HepG2 (cell line): ENCODE measurements around the gene MILR1. TPM values are rescaled to one million over a fixed set of nuclear protein-coding genes. Genes with fewer than 3 reads are reported as not detected.

Experiments
- ATAC-seq: fragments of 200-7000 bp; cut with Tn5 transposase; 3 replicates; pipeline ENCODE4 v1.9.1; 2020; ENCODE audit warnings: mild to moderate bottlenecking, moderate library complexity
- BruUV-seq: library from RNA; stranded (reverse); fragments of 400-500 nt; replicated peaks from 2 replicates; lab custom pipeline; 2021; lab: Mats Ljungman, UMichigan
- CTCF ChIA-PET: fragments of 300-600 bp; formaldehyde crosslinking; extraction: SDS; loops from one replicate; lab custom pipeline; 2021; ENCODE audit warnings: low total read pairs, inconsistent platforms, low intra/inter-chr PET ratio; lab: Yijun Ruan, JAX
- POLR2A ChIA-PET: fragments of 350-600 bp; sonication (Branson Sonifier 250); formaldehyde crosslinking; loops from one replicate; lab custom pipeline; 2020; ENCODE audit warnings: antibody characterized with exemption, inconsistent platforms; lab: Yijun Ruan, JAX
- DNase-seq: peaks from one replicate; pipeline ENCODE4 v3.0.0-alpha.2; 2015; ENCODE audit warnings: low spot score
- FAIRE-seq: peaks from 3 replicates; lab custom pipeline; 2011; peaks lifted over from hg19 to GRCh38; lab: Jason Lieb, UNC
- H2AFZ ChIP-seq: one replicate; pipeline ENCODE4 v1.6.1; 2011; ENCODE audit warnings: low read length, inconsistent platforms
- H3K27ac ChIP-seq: fragments of 300-600 bp; 3 replicates; pipeline ENCODE4 v1.8.0; 2011; ENCODE audit warnings: mixed run types, mild to moderate bottlenecking, mixed read lengths, low read length, inconsistent platforms; ENCODE audit not compliant: insufficient read depth; ENCODE audit errors: extremely low read length
- H3K27me3 ChIP-seq, 2 experiments: fragments of 200-600 bp in 1 of 2; 2 replicates in 1 of 2; 3 replicates in 1 of 2; pipeline versions ENCODE4 v1.6.0 to v1.8.0; 2011; ENCODE audit warnings: low read length in 2 of 2, mild to moderate bottlenecking in 2 of 2, moderate library complexity in 2 of 2, inconsistent platforms in 1 of 2; ENCODE audit not compliant: insufficient read depth in 2 of 2, control insufficient read depth in 1 of 2
- H3K36me3 ChIP-seq, 2 experiments: fragments of 200-600 bp in 1 of 2; replicated peaks in 1 of 2; 2 replicates in 1 of 2; 3 replicates in 1 of 2; pipeline versions ENCODE4 v1.5.1 to v1.8.0; 2011; ENCODE audit warnings: low read length in 2 of 2, inconsistent platforms in 1 of 2; ENCODE audit not compliant: insufficient read depth in 2 of 2, control insufficient read depth in 1 of 2
- H3K4me1 ChIP-seq: 2 replicates; pipeline ENCODE4 v1.5.1; 2012; ENCODE audit warnings: low read length, inconsistent platforms; ENCODE audit not compliant: insufficient read depth
- H3K4me2 ChIP-seq: 2 replicates; pipeline ENCODE4 v1.6.0; 2011; ENCODE audit warnings: low read depth, low read length, inconsistent platforms
- H3K4me3 ChIP-seq, 3 experiments: fragments of 200-600 bp in 1 of 3; sonication (generic), shearing (Covaris generic) in 1 of 3; replicated peaks in 1 of 3; 2 replicates each; pipeline ENCODE4 v1.5.1; 2011 to 2016; ENCODE audit warnings: low read length in 3 of 3, inconsistent platforms in 2 of 3, low read depth in 2 of 3, mild to moderate bottlenecking in 2 of 3, control low read depth in 1 of 3, mixed read lengths in 1 of 3; ENCODE audit not compliant: insufficient read depth in 1 of 3
- H3K79me2 ChIP-seq: one replicate; pipeline ENCODE4 v1.6.1; 2011; ENCODE audit warnings: low read length, inconsistent platforms; ENCODE audit not compliant: insufficient read depth
- H3K9ac ChIP-seq: 2 replicates; pipeline ENCODE4 v1.6.0; 2011; ENCODE audit warnings: mild to moderate bottlenecking, low read depth, low read length, inconsistent platforms; ENCODE audit not compliant: insufficient read depth
- H3K9me3 ChIP-seq: 2 replicates; pipeline ENCODE4 v1.5.1; 2012; ENCODE audit warnings: mild to moderate bottlenecking, low read length
- H4K20me1 ChIP-seq: 2 replicates; pipeline ENCODE4 v1.6.0; 2011; ENCODE audit warnings: inconsistent platforms, mild to moderate bottlenecking, low read length, moderate library complexity; ENCODE audit not compliant: insufficient read depth
- AKAP8 ChIP-seq: sonication (generic); formaldehyde crosslinking; IDR thresholded peaks from 2 replicates; pipeline ENCODE4 v1.5.1; 2020; ENCODE audit warnings: mild to moderate bottlenecking, missing genetic modification reagents
- ERF ChIP-seq: IDR thresholded peaks from 2 replicates; pipeline ENCODE4 v1.6.1; 2018; ENCODE audit warnings: missing biosample characterization, missing genetic modification reagents
- GZF1 ChIP-seq: sonication (generic); formaldehyde crosslinking; IDR thresholded peaks from 2 replicates; pipeline ENCODE4 v1.5.1; 2020; ENCODE audit warnings: mild to moderate bottlenecking, missing genetic modification reagents
- SATB2 ChIP-seq: sonication (generic); formaldehyde crosslinking; IDR thresholded peaks from 2 replicates; pipeline ENCODE4 v1.5.0; 2020; ENCODE audit warnings: missing genetic modification reagents
- SETDB1 ChIP-seq: sonication (generic); formaldehyde crosslinking; IDR thresholded peaks from 2 replicates; pipeline ENCODE4 v1.5.1; 2020; ENCODE audit warnings: missing genetic modification reagents, mild to moderate bottlenecking, borderline replicate concordance
- SMC3 ChIP-seq: IDR thresholded peaks from 2 replicates; pipeline ENCODE4 v1.6.1; 2011; ENCODE audit warnings: low read length, improper control_type of control experiment
- TCF7L2 ChIP-seq: IDR thresholded peaks from 2 replicates; pipeline ENCODE4 v1.6.1; 2011; ENCODE audit warnings: mild to moderate bottlenecking, low read depth, low read length, moderate library complexity
- ZNF207 ChIP-seq: fragments of 450-650 bp; IDR thresholded peaks from 2 replicates; pipeline ENCODE4 v1.6.1; 2016; ENCODE audit warnings: antibody characterized with exemption, borderline replicate concordance
- ZNF331 ChIP-seq: sonication (generic); formaldehyde crosslinking; IDR thresholded peaks from 2 replicates; pipeline ENCODE4 v1.4.0; 2020; ENCODE audit warnings: missing genetic modification reagents
- ZNF562 ChIP-seq: sonication (generic); formaldehyde crosslinking; IDR thresholded peaks from 2 replicates; pipeline ENCODE4 v1.8.0; 2022; ENCODE audit warnings: missing genetic modification reagents, borderline replicate concordance
- ZNF841 ChIP-seq: sonication (generic); formaldehyde crosslinking; IDR thresholded peaks from 2 replicates; pipeline ENCODE4 v1.8.1; 2023; ENCODE audit warnings: missing genetic modification reagents, borderline replicate concordance
- WGBS: methylation state at CpG from one replicate; pipeline ENCODE4 v1.1.6; 2017; ENCODE audit warnings: low lambda C conversion rate; 5-methylcytosine and 5-hydroxymethylcytosine counted together
- in situ Hi-C: cut with HindIII; loops from 2 replicates; pipeline ENCODE4 v1.10.0; 2017; ENCODE audit warnings: low pct_unique_long_range_greater_than_20kb; ENCODE audit not compliant: extremely low pct_ligation_motif_present
- intact Hi-C: fragments of 100-400 bp; cut with micrococcal nuclease; formaldehyde crosslinking; loops from one replicate; pipeline ENCODE4 v1.10.0; 2022; ENCODE audit not compliant: unreplicated experiment
- polyA plus RNA-seq, 8 experiments: library from polyadenylated mRNA; depleted of rRNA in 3 of 8; stranded (reverse) in 7 of 8; unstranded in 1 of 8; fragments of >200 nt; fragmentation: Illumina TruSeq in 4 of 8; extraction: Trizol in 4 of 8; gene quantifications; 2 replicates each; pipeline versions ENCODE4 v1.2.1 to v1.2.3, GENCODE V29; 2011 to 2016; ENCODE audit warnings: low read depth in 4 of 8, missing spikeins in 1 of 8, mixed read lengths in 1 of 8; ENCODE audit not compliant: insufficient read depth in 1 of 8
- total RNA-seq, 5 experiments: library from RNA; depleted of rRNA; stranded (reverse); fragments of >200 nt; fragmentation: Illumina TruSeq; extraction: Trizol; gene quantifications; 2 replicates each; pipeline ENCODE4 v1.2.3, GENCODE V29; 2016; ENCODE audit warnings: low read depth in 1 of 5
- TF ChIP-seq, protein P1 (sequence below): sonication (generic); formaldehyde crosslinking; IDR thresholded peaks from 2 replicates; pipeline ENCODE4 v1.4.0; 2020; ENCODE audit warnings: missing genetic modification reagents

MILR1 gene
- total and polyA plus RNA-seq, 2 of the 13 experiments (the other 11 are each of a cell fraction or from before 2014, with no cell fraction given), result 0.27 to 1.7 TPM

DNA sequence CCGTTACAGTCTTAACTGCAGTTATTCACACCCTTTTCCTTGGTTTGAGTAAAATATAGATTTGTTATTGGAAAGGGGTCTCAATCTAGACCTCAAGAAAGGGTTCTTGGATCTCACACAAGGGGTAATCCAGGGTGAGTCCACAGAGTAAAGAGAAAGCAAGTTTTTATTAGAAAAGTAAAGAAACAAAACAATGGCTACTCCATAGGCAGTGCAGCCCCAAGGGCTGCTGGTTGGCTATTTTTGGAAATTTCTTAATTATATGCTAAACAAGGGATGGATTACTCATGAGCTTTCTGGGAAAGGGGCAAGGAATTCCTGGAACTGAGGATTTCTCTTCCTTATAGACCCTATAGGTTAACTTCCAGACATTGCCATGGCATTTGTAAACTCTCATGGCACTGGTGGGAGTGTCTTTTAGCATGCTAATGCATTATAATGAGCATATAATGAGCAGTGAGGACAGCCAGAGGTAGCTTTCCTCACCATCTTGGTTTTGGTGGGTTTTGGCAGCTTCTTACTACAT is 24.5 kb upstream of the MILR1 start:
- Histone ChIP-seq H3K79me2 (no peaks in the 10 kb centered on the region), H2AFZ (no peak overlapping the region), H4K20me1 (no peaks in the 10 kb centered on the region; the same call in 1 of the 2 replicates), H3K4me1 (peaks cover 21% of the 10 kb centered on the region), H3K9me3 (no peaks in the 10 kb centered on the region), H3K27me3 (peaks cover 0 to 7% of the 10 kb centered on the region in 2 experiments; a peak in 2 of 5 replicates), H3K9ac (no peak overlapping the region), H3K4me3 (no peak overlapping the region), H3K36me3 (no peaks in the 10 kb centered on the region), H3K27ac (no peak overlapping the region), H3K4me2 (no peak overlapping the region)
- DNase-seq, result no peak
- FAIRE-seq, result no peak
- TF ChIP-seq ZNF331 (CRISPR knock-in tag), result no peak
- no peak for TF ChIP-seq SMC3
- no peak for TF ChIP-seq AKAP8 (CRISPR knock-in tag)
- TF ChIP-seq ZNF562 (CRISPR knock-in tag), result no peak
- TF ChIP-seq TCF7L2, result no peak
- no peak for TF ChIP-seq GZF1
- no peak for TF ChIP-seq SATB2 (CRISPR knock-in tag)
- no peak for TF ChIP-seq ZNF841 (CRISPR knock-in tag)
- TF ChIP-seq ERF, result no peak
- TF ChIP-seq, protein P1, sequence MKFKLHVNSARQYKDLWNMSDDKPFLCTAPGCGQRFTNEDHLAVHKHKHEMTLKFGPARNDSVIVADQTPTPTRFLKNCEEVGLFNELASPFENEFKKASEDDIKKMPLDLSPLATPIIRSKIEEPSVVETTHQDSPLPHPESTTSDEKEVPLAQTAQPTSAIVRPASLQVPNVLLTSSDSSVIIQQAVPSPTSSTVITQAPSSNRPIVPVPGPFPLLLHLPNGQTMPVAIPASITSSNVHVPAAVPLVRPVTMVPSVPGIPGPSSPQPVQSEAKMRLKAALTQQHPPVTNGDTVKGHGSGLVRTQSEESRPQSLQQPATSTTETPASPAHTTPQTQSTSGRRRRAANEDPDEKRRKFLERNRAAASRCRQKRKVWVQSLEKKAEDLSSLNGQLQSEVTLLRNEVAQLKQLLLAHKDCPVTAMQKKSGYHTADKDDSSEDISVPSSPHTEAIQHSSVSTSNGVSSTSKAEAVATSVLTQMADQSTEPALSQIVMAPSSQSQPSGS (CRISPR knock-in tag), result no peak
- TF ChIP-seq SETDB1 (CRISPR knock-in tag), result no peak
- TF ChIP-seq ZNF207, result no peak
- ChIA-PET POLR2A (no interaction called here), CTCF (no interaction called here)
- in situ Hi-C loops, result loop anchor here (5.0 kb wide), 1 partner anchor 68 kb away; no protein-coding TSS in a partner anchor
- no peak for ATAC-seq
- WGBS, result 4% methylated on average over 1 of the region's 1 CpG
- intact Hi-C loops, result no loop called here
- no TSS peak for BruUV-seq
